Esophagus squamous epithelium (tissue), 5 donors: ENCODE results near the gene COX6B2. TPM values are rescaled to one million over a fixed set of nuclear protein-coding genes. Genes with fewer than 3 reads are reported as not detected.

Experiments
- DNase-seq: peaks from one replicate; lab custom pipeline; 2025; lab: John Stamatoyannopoulos, UW
- H3K27ac ChIP-seq, 4 donors: fragments of 200-600 bp; sonication (generic); one replicate each; pipeline ENCODE4 v1.5.1; 2016 to 2019; ENCODE audit warnings: mild to moderate bottlenecking in 1 of 4
- H3K27me3 ChIP-seq, 4 donors: fragments of 200-600 bp; sonication (generic); 1 replicate in 3 of 4; 2 replicates in 1 of 4; pipeline versions ENCODE4 v1.5.1 to v1.6.0; 2017 to 2021; ENCODE audit warnings: antibody characterized with exemption in 1 of 4
- H3K36me3 ChIP-seq, 3 donors: fragments of 200-600 bp; sonication (generic); one replicate each; pipeline ENCODE4 v1.5.1; 2016 to 2019
- H3K4me1 ChIP-seq, 3 donors: fragments of 200-600 bp; sonication (generic); one replicate each; pipeline ENCODE4 v1.5.1; 2017 to 2019
- H3K4me3 ChIP-seq, 4 donors: fragments of 200-600 bp; sonication (generic); 1 replicate in 3 of 4; 2 replicates in 1 of 4; pipeline ENCODE4 v1.5.1; 2016 to 2019; ENCODE audit warnings: mild to moderate bottlenecking in 2 of 4, moderate library complexity in 1 of 4
- H3K9me3 ChIP-seq, 3 donors: fragments of 200-600 bp; sonication (generic); one replicate each; pipeline ENCODE4 v1.5.1; 2016 to 2019
- CTCF ChIP-seq, 6 experiments: fragments of 450-650 bp in 4 of 6; fragments of 200-600 bp in 2 of 6; sonication (generic) in 2 of 6; IDR thresholded peaks; one replicate each; pipeline ENCODE4 v1.5.1; 2016 to 2019; ENCODE audit warnings: antibody characterized with exemption in 6 of 6, mild to moderate bottlenecking in 4 of 6, moderate library complexity in 4 of 6
- POLR2A ChIP-seq, 4 donors: fragments of 450-650 bp; IDR thresholded peaks; one replicate each; pipeline ENCODE4 v1.6.1; 2017; ENCODE audit warnings: antibody characterized with exemption in 4 of 4, mild to moderate bottlenecking in 4 of 4, moderate library complexity in 3 of 4
- WGBS, 2 donors: methylation state at CpG; one replicate each; pipeline ENCODE4 v1.1.5; 2018; 5-methylcytosine and 5-hydroxymethylcytosine counted together
- intact Hi-C: fragments of 100-400 bp; cut with DNase I; formaldehyde crosslinking; loops from one replicate; pipeline ENCODE4 v1.15.0; 2022
- total RNA-seq, 4 donors: library from RNA; depleted of rRNA; stranded (reverse); fragments of >200 nt; gene quantifications; one replicate each; pipeline ENCODE4 v1.1.0, GENCODE V29; 2016
- donor health status: DM: yes; HTN: yes; CAD: no.

The COX6B2 gene
- total RNA-seq, 4 donors from 2014 or later: 0.66 to 1.4 (median 0.95) TPM; not detected in 1

- no peaks in the 10 kb centered on the region for H3K27me3 ChIP-seq
- peaks cover 3 to 45% (median 14%) of the 10 kb centered on the region in 3 donors for H3K36me3 ChIP-seq
- no peak overlapping the region for H3K4me3 ChIP-seq
- H3K27ac ChIP-seq: no peak overlapping the region
- no peak for TF ChIP-seq POLR2A (IDR thresholded peaks at IDR 0.05)
- no peak for TF ChIP-seq CTCF (IDR thresholded peaks at IDR 0.05)
- H3K4me1 ChIP-seq: peaks cover 18 to 49% (median 19%) of the 10 kb centered on the region in 3 donors
- intact Hi-C loops: no loop called here
- no peaks in the 10 kb centered on the region for H3K9me3 ChIP-seq
- WGBS, 2 donors: 87% methylated on average over 5 of the region's 9 CpGs; no CpG with 5 or more reads in 1 of the 2 donors
- no peak for DNase-seq
Observed at GRCh38 chr19:55344444-55344843, 10.1 kb downstream of the COX6B2 start.

GRCh38 chr19:55341595-55342531 is 12.7 kb downstream of the COX6B2 start:
- peaks cover 18 to 59% (median 23%) of the 10 kb centered on the region in 3 donors for H3K4me1 ChIP-seq
- TF ChIP-seq CTCF (IDR thresholded peaks at IDR 0.05): no peak
- TF ChIP-seq POLR2A (IDR thresholded peaks at IDR 0.05): no peak
- H3K4me3 ChIP-seq: peak overlapping the region in 2 of 4 donors; percentile 65 to 70
- DNase-seq: no peak
- H3K36me3 ChIP-seq: peaks cover 3 to 35% (median 10%) of the 10 kb centered on the region in 3 donors
- peaks cover 0 to 7% (median 0%) of the 10 kb centered on the region in 4 donors for H3K27me3 ChIP-seq
- no peaks in the 10 kb centered on the region for H3K9me3 ChIP-seq
- H3K27ac ChIP-seq: no peak overlapping the region
- intact Hi-C loops: no loop called here
- WGBS, 2 donors: 84 to 87% methylated on average over 5 to 8 of the region's 50 CpGs

- H3K9me3 ChIP-seq: no peaks in the 10 kb centered on the region
- H3K4me1 ChIP-seq: peaks cover 18 to 59% (median 23%) of the 10 kb centered on the region in 3 donors
- DNase-seq: no peak
- H3K27me3 ChIP-seq: peaks cover 0 to 9% (median 0%) of the 10 kb centered on the region in 4 donors
- H3K4me3 ChIP-seq: peak overlapping the region; percentile 65 to 81 (median 74)
- TF ChIP-seq CTCF (IDR thresholded peaks at IDR 0.05) (no peak), POLR2A (IDR thresholded peaks at IDR 0.05) (no peak)
- 17% methylated on average over 1 of the region's 15 CpGs; no CpG with 5 or more reads in 1 of the 2 donors for WGBS, 2 donors
- peak overlapping the region in 2 of 4 donors; percentile 92 to 96 for H3K27ac ChIP-seq
- intact Hi-C loops: no loop called here
- peaks cover 3 to 28% (median 8%) of the 10 kb centered on the region in 3 donors for H3K36me3 ChIP-seq
Observed at GRCh38 chr19:55341171-55341588, 13.3 kb downstream of the COX6B2 start.

DNA sequence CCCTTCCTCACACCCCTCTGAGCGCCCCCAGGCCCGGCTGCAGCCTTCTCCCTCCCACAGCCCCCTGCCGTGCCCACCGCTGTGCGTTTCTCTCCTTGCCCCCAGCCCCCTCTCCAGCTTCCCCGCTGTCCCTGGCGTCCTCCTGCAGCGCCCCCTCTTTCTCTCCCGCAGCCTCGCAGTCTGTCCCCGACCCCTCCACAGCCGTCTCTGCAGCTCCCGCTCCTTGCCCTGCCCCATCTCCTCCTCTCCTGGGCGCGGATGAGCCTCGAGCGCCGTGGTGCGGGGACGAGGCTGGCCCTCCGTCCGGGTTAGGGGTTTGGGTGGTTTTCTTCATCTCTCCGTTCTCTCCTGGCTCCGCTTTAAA is 13.8 kb downstream of the COX6B2 start:
- Histone ChIP-seq H3K27ac (peak overlapping the region; percentile 28 to 96 (median 94)), H3K36me3 (peaks cover 3 to 25% (median 8%) of the 10 kb centered on the region in 3 donors), H3K4me1 (peaks cover 18 to 55% (median 20%) of the 10 kb centered on the region in 3 donors), H3K27me3 (peaks cover 0 to 9% (median 0%) of the 10 kb centered on the region in 4 donors), H3K9me3 (no peaks in the 10 kb centered on the region), H3K4me3 (peak overlapping the region; percentile 65 to 81 (median 74))
- intact Hi-C loops: no loop called here
- no peak for DNase-seq
- WGBS, 2 donors: 1% methylated on average over 21 to 23 of the region's 24 CpGs
- no peak for TF ChIP-seq POLR2A (IDR thresholded peaks at IDR 0.05)
- TF ChIP-seq CTCF (IDR thresholded peaks at IDR 0.05): peak in 1 of 6 experiments; percentile 4
